ENCODE data around the gene PINLYP. TPM values are rescaled to one million over a fixed set of nuclear protein-coding genes. Genes with fewer than 3 reads are reported as not detected.

The PINLYP gene
- total and polyA plus RNA-seq, 2 donors = 12.3 to 16.0 TPM

- H3K4me1 ChIP-seq (ENCODE audit: control insufficient read depth in 2 of 2, insufficient read depth in 2 of 2, low read length in 2 of 2) = peaks cover 9 to 24% of the 10 kb centered on the region in 2 donors
- no peaks in the 10 kb centered on the region for H3K27me3 ChIP-seq (ENCODE audit: control insufficient read depth in 2 of 2, insufficient read depth in 1 of 2, low read length in 1 of 2)
- H3K27ac ChIP-seq (ENCODE audit: low read depth in 1 of 2, low read length in 1 of 2) = peak within 1 kb of the TSS; percentile 87 to 99
- peak within 1 kb of the TSS; percentile 81 to 94 for H3K4me3 ChIP-seq (ENCODE audit: low read length in 2 of 2)
- peak; percentile 62 to 94 (median 84) for DNase-seq (ENCODE audit: low read depth in 6 of 9, low spot score in 9 of 9)
- H3K9me3 ChIP-seq (ENCODE audit: control insufficient read depth in 2 of 2, insufficient read depth in 1 of 2, low read length in 1 of 2) = no peaks in the 10 kb centered on the region
- no peaks in the 10 kb centered on the region for H3K36me3 ChIP-seq (ENCODE audit: control insufficient read depth in 2 of 2, insufficient read depth in 2 of 2, low read length in 1 of 2)
- WGBS = under 1% methylated on average over 81 of the region's 81 CpGs
These were observed 43.9 kb downstream of the PINLYP start, which contains the start of gene ZNF428 for GRCh38 chr19:43619262-43620060. ZNF428 (minus strand) TSS chr19:43619629; CDS start chr19:43614304, 5,325 bp downstream.

- Histone ChIP-seq H3K27ac (ENCODE audit: low read depth in 1 of 2, low read length in 1 of 2) (peak overlapping the region; percentile 87 to 99), H3K4me1 (ENCODE audit: control insufficient read depth in 2 of 2, insufficient read depth in 2 of 2, low read length in 2 of 2) (peaks cover 16 to 31% of the 10 kb centered on the region in 2 donors), H3K9me3 (ENCODE audit: control insufficient read depth in 2 of 2, insufficient read depth in 1 of 2, low read length in 1 of 2) (no peaks in the 10 kb centered on the region), H3K36me3 (ENCODE audit: control insufficient read depth in 2 of 2, insufficient read depth in 2 of 2, low read length in 1 of 2) (no peaks in the 10 kb centered on the region), H3K4me3 (ENCODE audit: low read length in 2 of 2) (peak overlapping the region; percentile 81 to 94), H3K27me3 (ENCODE audit: control insufficient read depth in 2 of 2, insufficient read depth in 1 of 2, low read length in 1 of 2) (peaks cover 0 to 3% of the 10 kb centered on the region in 2 donors)
- DNase-seq (ENCODE audit: low read depth in 6 of 9, low spot score in 9 of 9) = peak in 1 of 9 donors; percentile 83
- WGBS = 58% methylated on average over 23 of the region's 23 CpGs
These were observed 44.7 kb downstream of the PINLYP start for GRCh38 chr19:43620061-43621001.

- 93% methylated on average over 4 of the region's 4 CpGs for WGBS
- no peaks in the 10 kb centered on the region for H3K36me3 ChIP-seq (ENCODE audit: control insufficient read depth in 2 of 2, insufficient read depth in 2 of 2, low read length in 1 of 2)
- no peak overlapping the region for H3K4me3 ChIP-seq (ENCODE audit: low read length in 2 of 2)
- peaks cover 16 to 34% of the 10 kb centered on the region in 2 donors for H3K4me1 ChIP-seq (ENCODE audit: control insufficient read depth in 2 of 2, insufficient read depth in 2 of 2, low read length in 2 of 2)
- H3K27ac ChIP-seq (ENCODE audit: low read depth in 1 of 2, low read length in 1 of 2) = no peak overlapping the region
- H3K27me3 ChIP-seq (ENCODE audit: control insufficient read depth in 2 of 2, insufficient read depth in 1 of 2, low read length in 1 of 2) = peaks cover 0 to 20% of the 10 kb centered on the region in 2 donors
- H3K9me3 ChIP-seq (ENCODE audit: control insufficient read depth in 2 of 2, insufficient read depth in 1 of 2, low read length in 1 of 2) = peaks cover 0 to 1% of the 10 kb centered on the region in 2 donors
- DNase-seq (ENCODE audit: low read depth in 6 of 9, low spot score in 9 of 9) = no peak
These were observed 46.5 kb downstream of the PINLYP start for GRCh38 chr19:43622070-43622469.

- WGBS = 97% methylated on average over 1 of the region's 1 CpG
- DNase-seq (ENCODE audit: low read depth in 6 of 9, low spot score in 9 of 9) = no peak
These were observed 47.4 kb downstream of the PINLYP start for GRCh38 chr19:43622956-43623355.

GRCh38 chr19:43623889-43624670, 48.5 kb downstream of the PINLYP start:
- WGBS = 88% methylated on average over 35 of the region's 35 CpGs
- H3K9me3 ChIP-seq (ENCODE audit: control insufficient read depth in 2 of 2, insufficient read depth in 1 of 2, low read length in 1 of 2) = peaks cover 0 to 1% of the 10 kb centered on the region in 2 donors
- no peaks in the 10 kb centered on the region for H3K36me3 ChIP-seq (ENCODE audit: control insufficient read depth in 2 of 2, insufficient read depth in 2 of 2, low read length in 1 of 2)
- no peak for DNase-seq (ENCODE audit: low read depth in 6 of 9, low spot score in 9 of 9)
- H3K27me3 ChIP-seq (ENCODE audit: control insufficient read depth in 2 of 2, insufficient read depth in 1 of 2, low read length in 1 of 2) = peaks cover 0 to 26% of the 10 kb centered on the region in 2 donors
- H3K4me3 ChIP-seq (ENCODE audit: low read length in 2 of 2) = no peak overlapping the region
- peaks cover 16 to 23% of the 10 kb centered on the region in 2 donors for H3K4me1 ChIP-seq (ENCODE audit: control insufficient read depth in 2 of 2, insufficient read depth in 2 of 2, low read length in 2 of 2)
- H3K27ac ChIP-seq (ENCODE audit: low read depth in 1 of 2, low read length in 1 of 2) = peak overlapping the region in 1 of 2 donors; percentile 73

More at GRCh38 chr19:43622956-43623355, 47.4 kb downstream of the PINLYP start:
- Histone ChIP-seq H3K36me3 (ENCODE audit: control insufficient read depth in 2 of 2, insufficient read depth in 2 of 2, low read length in 1 of 2) (no peaks in the 10 kb centered on the region), H3K4me3 (ENCODE audit: low read length in 2 of 2) (no peak overlapping the region), H3K4me1 (ENCODE audit: control insufficient read depth in 2 of 2, insufficient read depth in 2 of 2, low read length in 2 of 2) (peaks cover 16 to 34% of the 10 kb centered on the region in 2 donors), H3K9me3 (ENCODE audit: control insufficient read depth in 2 of 2, insufficient read depth in 1 of 2, low read length in 1 of 2) (peaks cover 0 to 1% of the 10 kb centered on the region in 2 donors), H3K27ac (ENCODE audit: low read depth in 1 of 2, low read length in 1 of 2) (no peak overlapping the region), H3K27me3 (ENCODE audit: control insufficient read depth in 2 of 2, insufficient read depth in 1 of 2, low read length in 1 of 2) (peaks cover 0 to 26% of the 10 kb centered on the region in 2 donors)

GRCh38 chr19:43624933-43625332, 49.3 kb downstream of the PINLYP start:
- Histone ChIP-seq H3K9me3 (ENCODE audit: control insufficient read depth in 2 of 2, insufficient read depth in 1 of 2, low read length in 1 of 2) (peaks cover 0 to 1% of the 10 kb centered on the region in 2 donors), H3K27ac (ENCODE audit: low read depth in 1 of 2, low read length in 1 of 2) (peak overlapping the region in 1 of 2 donors; percentile 73), H3K27me3 (ENCODE audit: control insufficient read depth in 2 of 2, insufficient read depth in 1 of 2, low read length in 1 of 2) (peaks cover 0 to 26% of the 10 kb centered on the region in 2 donors), H3K36me3 (ENCODE audit: control insufficient read depth in 2 of 2, insufficient read depth in 2 of 2, low read length in 1 of 2) (no peaks in the 10 kb centered on the region), H3K4me1 (ENCODE audit: control insufficient read depth in 2 of 2, insufficient read depth in 2 of 2, low read length in 2 of 2) (peaks cover 16 to 22% of the 10 kb centered on the region in 2 donors), H3K4me3 (ENCODE audit: low read length in 2 of 2) (no peak overlapping the region)
- peak; percentile 64 to 92 (median 84) for DNase-seq (ENCODE audit: low read depth in 6 of 9, low spot score in 9 of 9)
- 6% methylated on average over 30 of the region's 30 CpGs for WGBS

GRCh38 chr19:43625918-43626579, 50.4 kb downstream of the PINLYP start:
- Histone ChIP-seq H3K27me3 (ENCODE audit: control insufficient read depth in 2 of 2, insufficient read depth in 1 of 2, low read length in 1 of 2) (peaks cover 0 to 28% of the 10 kb centered on the region in 2 donors), H3K27ac (ENCODE audit: low read depth in 1 of 2, low read length in 1 of 2) (no peak overlapping the region), H3K4me3 (ENCODE audit: low read length in 2 of 2) (no peak overlapping the region), H3K4me1 (ENCODE audit: control insufficient read depth in 2 of 2, insufficient read depth in 2 of 2, low read length in 2 of 2) (peaks cover 8 to 12% of the 10 kb centered on the region in 2 donors), H3K9me3 (ENCODE audit: control insufficient read depth in 2 of 2, insufficient read depth in 1 of 2, low read length in 1 of 2) (peaks cover 0 to 1% of the 10 kb centered on the region in 2 donors), H3K36me3 (ENCODE audit: control insufficient read depth in 2 of 2, insufficient read depth in 2 of 2, low read length in 1 of 2) (no peaks in the 10 kb centered on the region)
- WGBS = 66% methylated on average over 32 of the region's 32 CpGs
- no peak for DNase-seq (ENCODE audit: low read depth in 6 of 9, low spot score in 9 of 9)

GRCh38 chr19:43626838-43627237, 51.2 kb downstream of the PINLYP start:
- 45% methylated on average over 17 of the region's 17 CpGs for WGBS
- no peak for DNase-seq (ENCODE audit: low read depth in 6 of 9, low spot score in 9 of 9)
- no peak overlapping the region for H3K27ac ChIP-seq (ENCODE audit: low read depth in 1 of 2, low read length in 1 of 2)
- no peak overlapping the region for H3K4me3 ChIP-seq (ENCODE audit: low read length in 2 of 2)
- H3K4me1 ChIP-seq (ENCODE audit: control insufficient read depth in 2 of 2, insufficient read depth in 2 of 2, low read length in 2 of 2) = peaks cover 8 to 12% of the 10 kb centered on the region in 2 donors
- H3K36me3 ChIP-seq (ENCODE audit: control insufficient read depth in 2 of 2, insufficient read depth in 2 of 2, low read length in 1 of 2) = no peaks in the 10 kb centered on the region
- peaks cover 0 to 28% of the 10 kb centered on the region in 2 donors for H3K27me3 ChIP-seq (ENCODE audit: control insufficient read depth in 2 of 2, insufficient read depth in 1 of 2, low read length in 1 of 2)
- H3K9me3 ChIP-seq (ENCODE audit: control insufficient read depth in 2 of 2, insufficient read depth in 1 of 2, low read length in 1 of 2) = peaks cover 0 to 1% of the 10 kb centered on the region in 2 donors

All from thymus (tissue), 11 donors.